HEK293 (cell line): ENCODE results near the gene SHISAL2A.

Experiments used
- CTCF ChIA-PET: fragments of 350-600 bp; formaldehyde crosslinking; extraction: SDS; loops from one replicate; lab custom pipeline; 2021; ENCODE audit warnings: antibody characterized with exemption; lab: Yijun Ruan, JAX
- POLR2A ChIA-PET: fragments of 300-600 bp; formaldehyde crosslinking; extraction: SDS; loops from one replicate; lab custom pipeline; 2020; ENCODE audit warnings: antibody characterized with exemption, inconsistent platforms; lab: Yijun Ruan, JAX
- H3K27ac ChIP-seq: fragments of 200-500 bp; sonication (Bioruptor generic); 2 replicates; pipeline ENCODE4 v1.5.1; 2014; ENCODE audit warnings: low read depth, low read length, control low read depth, inconsistent platforms; ENCODE audit errors: extremely low read depth
- H3K36me3 ChIP-seq, 2 experiments: fragments of 200-500 bp in 1 of 2; sonication (Bioruptor generic) in 1 of 2; 1 replicate in 1 of 2; 2 replicates in 1 of 2; pipeline ENCODE4 v1.5.1; 2014 to 2017; ENCODE audit warnings: inconsistent platforms in 2 of 2, low read length in 2 of 2; ENCODE audit not compliant: control insufficient read depth in 2 of 2, insufficient read depth in 1 of 2
- H3K4me1 ChIP-seq: fragments of 200-500 bp; sonication (Bioruptor generic); 2 replicates; pipeline ENCODE4 v1.5.1; 2014; ENCODE audit warnings: mild to moderate bottlenecking, low read length, inconsistent platforms; ENCODE audit not compliant: control insufficient read depth, insufficient read depth
- H3K4me3 ChIP-seq: 2 replicates; pipeline ENCODE4 v1.5.1; 2011; ENCODE audit warnings: low read depth, mild to moderate bottlenecking, control low read depth, low read length, moderate library complexity
- H3K9me3 ChIP-seq: fragments of 200-500 bp; sonication (Bioruptor generic); 2 replicates; pipeline ENCODE4 v1.5.1; 2014; ENCODE audit warnings: low read depth, low read length, inconsistent platforms; ENCODE audit not compliant: control insufficient read depth, insufficient read depth
- ATF2 ChIP-seq: fragments of 450-650 bp; formaldehyde crosslinking; IDR thresholded peaks from 2 replicates; pipeline ENCODE4 v1.5.1; 2016; ENCODE audit warnings: missing biosample characterization, missing genetic modification characterization, low read depth
- GFI1B ChIP-seq: fragments of 450-650 bp; formaldehyde crosslinking; IDR thresholded peaks from 2 replicates; pipeline ENCODE4 v1.5.1; 2016; ENCODE audit warnings: missing biosample characterization, missing genetic modification characterization
- HOXA7 ChIP-seq: sonication (generic); formaldehyde crosslinking; IDR thresholded peaks from 2 replicates; pipeline ENCODE4 v1.8.1; 2022; ENCODE audit warnings: missing genetic modification reagents, borderline replicate concordance
- KLF7 ChIP-seq: fragments of 450-650 bp; formaldehyde crosslinking; IDR thresholded peaks from 2 replicates; pipeline ENCODE4 v1.5.1; 2016; ENCODE audit warnings: missing biosample characterization, missing genetic modification characterization, borderline replicate concordance
- SETDB1 ChIP-seq: IDR thresholded peaks from one replicate; pipeline ENCODE4 v1.6.1; 2017; ENCODE audit warnings: mild to moderate bottlenecking, low read length, moderate library complexity, mixed read lengths; ENCODE audit not compliant: insufficient read length
- YY2 ChIP-seq: fragments of 450-650 bp; formaldehyde crosslinking; IDR thresholded peaks from 2 replicates; pipeline ENCODE4 v1.5.1; 2016; ENCODE audit warnings: missing biosample characterization, missing genetic modification characterization
- ZEB2 ChIP-seq: fragments of 450-650 bp; formaldehyde crosslinking; IDR thresholded peaks from 2 replicates; pipeline ENCODE4 v1.5.1; 2016; ENCODE audit warnings: missing biosample characterization, missing genetic modification characterization
- ZFHX2 ChIP-seq: fragments of 450-650 bp; formaldehyde crosslinking; conservative IDR thresholded peaks from 2 replicates; pipeline ENCODE4 v1.5.1; 2016; ENCODE audit warnings: missing biosample characterization, missing genetic modification characterization
- ZNF114 ChIP-seq: fragments of 450-650 bp; formaldehyde crosslinking; IDR thresholded peaks from 2 replicates; pipeline ENCODE4 v1.5.0; 2017; ENCODE audit warnings: missing biosample characterization, missing genetic modification characterization
- ZNF121 ChIP-seq: fragments of 450-650 bp; formaldehyde crosslinking; IDR thresholded peaks from 2 replicates; pipeline ENCODE4 v1.5.1; 2016; ENCODE audit warnings: missing biosample characterization, missing genetic modification characterization
- ZNF133 ChIP-seq: fragments of 450-650 bp; formaldehyde crosslinking; IDR thresholded peaks from 2 replicates; pipeline ENCODE4 v1.5.1; 2016; ENCODE audit warnings: missing biosample characterization, missing genetic modification characterization
- ZNF157 ChIP-seq: fragments of 450-650 bp; formaldehyde crosslinking; IDR thresholded peaks from 2 replicates; pipeline ENCODE4 v1.5.1; 2016; ENCODE audit warnings: missing biosample characterization, missing genetic modification characterization
- ZNF169 ChIP-seq: fragments of 450-650 bp; formaldehyde crosslinking; IDR thresholded peaks from 2 replicates; pipeline ENCODE4 v1.5.1; 2016; ENCODE audit warnings: missing biosample characterization, missing genetic modification characterization
- ZNF501 ChIP-seq: fragments of 450-650 bp; formaldehyde crosslinking; IDR thresholded peaks from 2 replicates; pipeline ENCODE4 v1.5.1; 2016; ENCODE audit warnings: missing biosample characterization, missing genetic modification characterization
- ZNF560 ChIP-seq: fragments of 450-650 bp; formaldehyde crosslinking; IDR thresholded peaks from 2 replicates; pipeline ENCODE4 v1.5.1; 2017; ENCODE audit warnings: missing biosample characterization, missing genetic modification characterization, borderline replicate concordance
- ZNF571 ChIP-seq: fragments of 450-650 bp; formaldehyde crosslinking; IDR thresholded peaks from 2 replicates; pipeline ENCODE4 v1.5.0; 2017; ENCODE audit warnings: missing biosample characterization, missing genetic modification characterization
- ZNF626 ChIP-seq: fragments of 450-650 bp; sonication (Bioruptor Pico); formaldehyde crosslinking; IDR thresholded peaks from 2 replicates; pipeline ENCODE4 v1.5.1; 2018; ENCODE audit warnings: missing biosample characterization, missing genetic modification characterization, inconsistent platforms
- ZNF692 ChIP-seq: fragments of 450-650 bp; formaldehyde crosslinking; IDR thresholded peaks from 2 replicates; pipeline ENCODE4 v1.5.1; 2016; ENCODE audit warnings: missing biosample characterization, missing genetic modification characterization
- ZNF777 ChIP-seq: fragments of 450-650 bp; formaldehyde crosslinking; IDR thresholded peaks from 2 replicates; pipeline ENCODE4 v1.5.1; 2017; ENCODE audit warnings: missing biosample characterization, missing genetic modification characterization, borderline replicate concordance
- ZSCAN18 ChIP-seq: fragments of 450-650 bp; formaldehyde crosslinking; IDR thresholded peaks from 2 replicates; pipeline ENCODE4 v1.5.1; 2016; ENCODE audit warnings: missing biosample characterization, missing genetic modification characterization
- TF ChIP-seq, protein P1 (sequence below): fragments of 450-650 bp; formaldehyde crosslinking; IDR thresholded peaks from 2 replicates; pipeline ENCODE4 v1.5.1; 2016; ENCODE audit warnings: missing biosample characterization, missing genetic modification characterization

The SHISAL2A gene

DNA sequence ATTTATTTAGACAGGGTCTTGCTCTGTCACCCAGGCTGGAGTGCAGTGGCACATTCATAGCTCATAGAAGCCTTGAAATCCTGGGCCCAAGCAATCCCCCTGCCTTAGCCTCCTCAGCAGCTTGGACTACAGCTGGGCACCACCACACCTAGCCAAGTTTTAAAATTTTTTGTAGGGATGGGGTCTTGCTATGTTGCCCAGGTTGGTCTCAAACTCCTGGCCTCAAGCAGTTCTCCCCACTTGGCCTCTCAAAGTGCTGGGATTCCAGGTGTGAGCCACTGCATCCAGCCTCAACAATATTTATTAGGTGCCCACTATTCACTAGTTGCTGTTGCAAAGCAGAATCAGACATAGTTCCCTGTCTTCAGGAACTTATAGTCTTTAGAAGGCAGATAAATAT lies 44.9 kb upstream of the SHISAL2A start:
- ChIA-PET CTCF (no interaction called here), POLR2A (no interaction called here)
- TF ChIP-seq ZNF121 (tag by site-specific recombination) (peak; percentile 93), SETDB1 (no peak)
- no peaks in the 10 kb centered on the region for H3K4me1 ChIP-seq
- no peaks in the 10 kb centered on the region for H3K36me3 ChIP-seq
- no peaks in the 10 kb centered on the region for H3K9me3 ChIP-seq
- no peak overlapping the region for H3K4me3 ChIP-seq
- no peak overlapping the region for H3K27ac ChIP-seq

DNA sequence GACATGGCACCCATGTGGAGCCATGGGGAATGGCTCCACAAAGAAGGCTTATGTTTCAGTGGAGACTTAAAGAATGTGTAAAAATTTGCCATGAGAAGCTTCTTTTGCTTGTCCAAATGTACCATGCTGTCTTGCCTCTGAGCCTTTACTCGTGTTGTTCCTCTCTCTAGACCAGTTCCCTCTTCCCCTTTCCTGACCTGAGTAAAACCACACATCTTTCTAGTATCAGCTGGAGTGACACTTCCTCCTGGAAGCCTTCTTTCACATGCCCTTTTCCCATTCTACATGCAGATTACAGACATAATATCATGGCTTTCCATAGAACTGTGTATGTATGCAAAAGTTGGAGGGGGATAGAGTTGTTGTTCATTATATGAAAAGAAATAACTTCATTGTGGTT lies 44.4 kb upstream of the SHISAL2A start:
- TF ChIP-seq ZNF571 (tag by site-specific recombination) = no peak
- TF ChIP-seq, protein P1, sequence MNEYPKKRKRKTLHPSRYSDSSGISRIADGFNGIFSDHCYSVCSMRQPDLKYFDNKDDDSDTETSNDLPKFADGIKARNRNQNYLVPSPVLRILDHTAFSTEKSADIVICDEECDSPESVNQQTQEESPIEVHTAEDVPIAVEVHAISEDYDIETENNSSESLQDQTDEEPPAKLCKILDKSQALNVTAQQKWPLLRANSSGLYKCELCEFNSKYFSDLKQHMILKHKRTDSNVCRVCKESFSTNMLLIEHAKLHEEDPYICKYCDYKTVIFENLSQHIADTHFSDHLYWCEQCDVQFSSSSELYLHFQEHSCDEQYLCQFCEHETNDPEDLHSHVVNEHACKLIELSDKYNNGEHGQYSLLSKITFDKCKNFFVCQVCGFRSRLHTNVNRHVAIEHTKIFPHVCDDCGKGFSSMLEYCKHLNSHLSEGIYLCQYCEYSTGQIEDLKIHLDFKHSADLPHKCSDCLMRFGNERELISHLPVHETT (tag by site-specific recombination) = no peak
- TF ChIP-seq ZSCAN18 (tag by site-specific recombination) = no peak
- TF ChIP-seq KLF7 (tag by site-specific recombination) = no peak
- no peak for TF ChIP-seq ZNF777 (tag by site-specific recombination)
- no peak for TF ChIP-seq ZNF114 (tag by site-specific recombination)
- no peak for TF ChIP-seq ZFHX2 (tag by site-specific recombination)
- no peak for TF ChIP-seq ZEB2 (tag by site-specific recombination)
- no peak for TF ChIP-seq GFI1B (tag by site-specific recombination)
- TF ChIP-seq ZNF626 (tag by site-specific recombination) = no peak
- TF ChIP-seq, all 188 proteins: peak for 0
- Histone ChIP-seq H3K4me3 (no peak overlapping the region), H3K36me3 (no peaks in the 10 kb centered on the region), H3K9me3 (no peaks in the 10 kb centered on the region), H3K27ac (no peak overlapping the region), H3K4me1 (no peaks in the 10 kb centered on the region)
- CTCF ChIA-PET = no interaction called here
- POLR2A ChIA-PET = no interaction called here

- Histone ChIP-seq H3K4me3 (no peak overlapping the region), H3K27ac (no peak overlapping the region), H3K9me3 (no peaks in the 10 kb centered on the region), H3K36me3 (no peaks in the 10 kb centered on the region), H3K4me1 (no peaks in the 10 kb centered on the region)
- CTCF ChIA-PET = no interaction called here
- TF ChIP-seq ZNF692 (tag by site-specific recombination) (0 out of 2 replicates have a peak, but pooled peaks have one; percentile 49), ZNF121 (tag by site-specific recombination) (no peak)
- POLR2A ChIA-PET = no interaction called here
These were observed 42.7 kb upstream of the SHISAL2A start for GRCh38 chr1:52590266-52590665.

DNA sequence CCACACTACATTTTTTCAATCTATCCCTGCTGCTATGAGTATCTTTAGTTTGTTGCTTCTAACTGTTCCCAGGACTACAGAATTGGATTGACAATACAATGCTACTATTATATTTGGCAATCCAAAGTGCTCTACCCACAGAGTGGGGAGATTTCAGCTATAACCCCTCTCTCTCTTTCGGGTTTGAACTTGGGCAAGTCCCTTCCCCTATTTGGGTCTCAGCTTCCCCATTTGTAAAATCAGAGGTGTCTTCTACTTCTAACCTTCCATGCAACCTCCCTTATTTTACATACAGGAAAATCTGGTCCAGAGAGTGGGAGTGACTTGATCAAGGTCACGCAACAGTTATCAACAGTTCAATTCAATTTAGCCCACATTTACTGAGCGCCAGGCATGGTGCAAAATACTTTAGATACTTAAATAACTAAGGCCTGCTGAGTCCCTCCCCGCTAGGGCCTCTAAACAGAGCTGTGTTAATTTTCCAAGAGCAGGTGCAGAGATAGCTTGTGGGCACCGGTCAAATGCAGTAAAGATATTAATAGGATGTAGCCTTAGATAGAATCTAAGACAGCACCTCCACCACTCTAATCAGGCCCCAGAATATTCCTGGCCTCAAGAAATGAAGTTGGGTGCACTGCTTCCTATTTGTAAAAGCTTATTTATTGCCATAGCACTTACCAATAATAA lies 40.2 kb upstream of the SHISAL2A start:
- ChIA-PET POLR2A (no interaction called here), CTCF (interaction anchor here (1.2 kb wide), 1 partner anchor 76 kb away, joined by 3 read pairs; no protein-coding TSS in a partner anchor)
- Histone ChIP-seq H3K4me3 (no peak overlapping the region), H3K36me3 (no peaks in the 10 kb centered on the region), H3K9me3 (no peaks in the 10 kb centered on the region), H3K27ac (no peak overlapping the region), H3K4me1 (no peaks in the 10 kb centered on the region)
- TF ChIP-seq ZNF133 (no peak), ZNF501 (tag by site-specific recombination) (no peak), ATF2 (no peak), ZNF560 (tag by site-specific recombination) (no peak), ZNF157 (no peak), ZNF169 (tag by site-specific recombination) (no peak), HOXA7 (CRISPR knock-in tag) (no peak), ZNF114 (tag by site-specific recombination) (no peak), YY2 (tag by site-specific recombination) (no peak)
